ENCODE measurements around the gene MTMR3. TPM values are rescaled to one million over a fixed set of nuclear protein-coding genes. Genes with fewer than 3 reads are reported as not detected.

Gene MTMR3
- total RNA-seq, 1 experiment from 2014 or later: 26.8 TPM

GRCh38 chr22:29967461-29967860 lies 84.5 kb downstream of the MTMR3 start:
- intact Hi-C loops (cut with micrococcal nuclease; ENCODE audit: unreplicated experiment): no loop called here
- no TSS peak for BruUV-seq (replicated peaks)
- Histone ChIP-seq H3K36me3 (ENCODE audit: control insufficient read depth, insufficient read depth, low read length) (no peaks in the 10 kb centered on the region; the same call in 1 of the 2 replicates), H3K27ac (ENCODE audit: low read length) (no peak overlapping the region), H3K27me3 (ENCODE audit: control insufficient read depth, insufficient read depth, low read length) (no peaks in the 10 kb centered on the region), H3K4me3 (ENCODE audit: low read depth in 2 of 2, low read length in 2 of 2) (no peak overlapping the region), H3K9me3 (ENCODE audit: control insufficient read depth, insufficient read depth, low read depth, low read length) (no peaks in the 10 kb centered on the region), H3K4me1 (ENCODE audit: control insufficient read depth, insufficient read depth, low read length) (no peaks in the 10 kb centered on the region)
- no peak for DNase-seq (ENCODE audit: low read depth, low spot score)
- ChIA-PET CTCF (interaction anchor here (0.5 kb wide), 1 partner anchor 91 kb away, joined by 7 read pairs; no protein-coding TSS in a partner anchor), POLR2A (interaction anchor here (0.7 kb wide), 1 partner anchor 11 kb away, joined by 5 read pairs; no protein-coding TSS in a partner anchor)
- in situ Hi-C loops (cut with HindIII; ENCODE audit: low pct_unique_long_range_greater_than_20kb, low sequenced_read_pairs): no loop called here
- ATAC-seq: no peak
- TF ChIP-seq TCF7L2 (IDR thresholded peaks at IDR 0.05; ENCODE audit: low read depth, low read length) (no peak), SIN3A (IDR thresholded peaks at IDR 0.05; ENCODE audit: borderline replicate concordance, insufficient read depth, low read depth, low read length) (no peak), CTCF (IDR thresholded peaks at IDR 0.05) (no peak)

- no peak for ATAC-seq
- no peak for TF ChIP-seq TCF7L2 (IDR thresholded peaks at IDR 0.05; ENCODE audit: low read depth, low read length)
- TF ChIP-seq POLR2AphosphoS5 (IDR thresholded peaks at IDR 0.05; ENCODE audit: low read depth, low read length): no peak
- no peak for TF ChIP-seq CTCF (IDR thresholded peaks at IDR 0.05)
- no peak for TF ChIP-seq REST (IDR thresholded peaks at IDR 0.05; ENCODE audit: insufficient read depth in 1 of 2, low read depth in 2 of 2, low read length in 1 of 2)
- Histone ChIP-seq H3K36me3 (ENCODE audit: control insufficient read depth, insufficient read depth, low read length) (no peaks in the 10 kb centered on the region; the same call in 1 of the 2 replicates), H3K27ac (ENCODE audit: low read length) (no peak overlapping the region), H3K27me3 (ENCODE audit: control insufficient read depth, insufficient read depth, low read length) (no peaks in the 10 kb centered on the region), H3K4me3 (ENCODE audit: low read depth in 2 of 2, low read length in 2 of 2) (no peak overlapping the region), H3K9me3 (ENCODE audit: control insufficient read depth, insufficient read depth, low read depth, low read length) (no peaks in the 10 kb centered on the region), H3K4me1 (ENCODE audit: control insufficient read depth, insufficient read depth, low read length) (no peaks in the 10 kb centered on the region)
- POLR2A ChIA-PET: no interaction called here
- BruUV-seq (replicated peaks): no TSS peak
- CTCF ChIA-PET: no interaction called here
- in situ Hi-C loops (cut with HindIII; ENCODE audit: low pct_unique_long_range_greater_than_20kb, low sequenced_read_pairs) (no loop called here), intact Hi-C loops (cut with micrococcal nuclease; ENCODE audit: unreplicated experiment) (no loop called here)
- DNase-seq (ENCODE audit: low read depth, low spot score): no peak
These were observed 88.6 kb downstream of the MTMR3 start for GRCh38 chr22:29971607-29972006.

Data from Panc1 (cell line).